Measurements from ENCODE around the gene CTRB1.

Gene CTRB1

DNA sequence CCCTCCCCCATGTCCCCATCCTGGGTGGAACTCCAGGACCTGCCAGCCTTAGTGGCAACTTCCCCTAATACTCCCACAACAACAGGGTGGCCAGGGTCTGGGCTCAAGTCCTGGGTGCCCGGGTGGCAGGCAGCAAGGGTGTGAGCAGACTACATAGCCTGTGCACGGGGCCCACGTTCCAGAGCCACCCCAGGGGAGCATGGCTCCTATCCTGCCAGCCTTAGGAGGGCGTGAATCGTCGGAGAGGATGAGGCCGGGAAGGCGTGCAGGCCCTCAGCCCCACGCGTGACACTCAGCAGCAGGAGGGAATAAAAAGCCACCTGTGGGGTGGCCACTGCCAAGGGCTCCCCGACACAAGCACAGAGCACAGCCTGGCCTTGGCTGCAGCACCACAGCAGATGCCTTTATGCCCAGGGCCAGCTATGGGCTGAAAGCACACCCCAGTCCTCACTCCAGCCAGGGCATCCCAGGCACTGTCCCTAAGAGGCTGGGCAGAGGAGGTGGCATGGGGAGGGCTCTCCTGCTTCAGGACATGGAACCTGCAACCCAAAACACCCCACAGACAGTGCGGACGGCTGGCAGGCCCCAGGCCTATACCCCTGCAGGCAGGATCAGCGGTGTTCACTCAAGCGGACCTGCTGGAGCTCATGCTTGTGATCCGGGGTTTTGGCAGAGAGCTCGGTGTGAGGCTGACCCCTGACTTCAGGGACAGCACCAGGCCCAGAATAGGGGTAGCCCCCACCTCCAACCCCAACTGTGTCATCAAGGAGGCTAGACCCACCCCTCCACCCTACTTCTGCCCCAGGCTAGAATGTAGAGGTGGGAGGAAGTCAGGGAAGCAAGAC lies 30.0 kb downstream of the CTRB1 start:
- TF ChIP-seq, protein P1, sequence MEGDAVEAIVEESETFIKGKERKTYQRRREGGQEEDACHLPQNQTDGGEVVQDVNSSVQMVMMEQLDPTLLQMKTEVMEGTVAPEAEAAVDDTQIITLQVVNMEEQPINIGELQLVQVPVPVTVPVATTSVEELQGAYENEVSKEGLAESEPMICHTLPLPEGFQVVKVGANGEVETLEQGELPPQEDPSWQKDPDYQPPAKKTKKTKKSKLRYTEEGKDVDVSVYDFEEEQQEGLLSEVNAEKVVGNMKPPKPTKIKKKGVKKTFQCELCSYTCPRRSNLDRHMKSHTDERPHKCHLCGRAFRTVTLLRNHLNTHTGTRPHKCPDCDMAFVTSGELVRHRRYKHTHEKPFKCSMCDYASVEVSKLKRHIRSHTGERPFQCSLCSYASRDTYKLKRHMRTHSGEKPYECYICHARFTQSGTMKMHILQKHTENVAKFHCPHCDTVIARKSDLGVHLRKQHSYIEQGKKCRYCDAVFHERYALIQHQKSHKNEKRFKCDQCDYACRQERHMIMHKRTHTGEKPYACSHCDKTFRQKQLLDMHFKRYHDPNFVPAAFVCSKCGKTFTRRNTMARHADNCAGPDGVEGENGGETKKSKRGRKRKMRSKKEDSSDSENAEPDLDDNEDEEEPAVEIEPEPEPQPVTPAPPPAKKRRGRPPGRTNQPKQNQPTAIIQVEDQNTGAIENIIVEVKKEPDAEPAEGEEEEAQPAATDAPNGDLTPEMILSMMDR (conservative IDR thresholded peaks at IDR 0.05) = no peak
- TF ChIP-seq ZFX (IDR thresholded peaks at IDR 0.05) = no peak
- H3K27ac ChIP-seq = peak overlapping the region; percentile 98

DNA sequence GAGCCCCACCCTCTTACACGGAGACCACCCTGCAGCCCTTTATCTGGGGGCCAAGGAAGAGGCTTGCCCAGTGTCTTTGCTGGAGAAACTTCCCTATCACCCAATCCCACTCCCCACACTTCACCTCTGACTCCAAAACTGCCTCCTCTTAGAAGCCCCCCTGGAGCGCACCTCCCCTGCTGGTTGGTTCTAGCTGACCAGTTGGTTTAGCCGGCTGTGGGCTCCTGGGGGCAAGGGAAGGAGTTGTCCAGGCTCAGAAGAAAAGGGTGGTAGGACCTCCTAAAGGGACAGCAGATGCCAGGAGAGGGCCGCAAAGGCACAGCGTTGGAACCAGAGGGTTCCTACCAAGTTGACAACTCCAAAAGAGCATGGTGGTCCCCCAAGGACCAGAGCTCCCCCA lies 30.7 kb downstream of the CTRB1 start:
- TF ChIP-seq, protein P1 (conservative IDR thresholded peaks at IDR 0.05) = no peak
- TF ChIP-seq ZFX (IDR thresholded peaks at IDR 0.05) = no peak
- peak overlapping the region; percentile 98 for H3K27ac ChIP-seq

- H3K27ac ChIP-seq = peak overlapping the region; percentile 98
- no peak for TF ChIP-seq ZFX (IDR thresholded peaks at IDR 0.05)
- TF ChIP-seq, protein P1 (conservative IDR thresholded peaks at IDR 0.05) = no peak
Measured at GRCh38 chr16:75250089-75250808, 31.5 kb downstream of the CTRB1 start.

- TF ChIP-seq, protein P1 (conservative IDR thresholded peaks at IDR 0.05) = no peak
- no peak for TF ChIP-seq ZFX (IDR thresholded peaks at IDR 0.05)
- peak overlapping the region; percentile 98 for H3K27ac ChIP-seq
Measured at GRCh38 chr16:75250809-75251279, 32.1 kb downstream of the CTRB1 start.

- TF ChIP-seq, protein P1 (conservative IDR thresholded peaks at IDR 0.05) = no peak
- TF ChIP-seq ZFX (IDR thresholded peaks at IDR 0.05) = peak; percentile 84; the same call in 1 of the 2 replicates
- H3K27ac ChIP-seq = peak within 1 kb of the TSS; percentile 98
Measured at GRCh38 chr16:75251280-75252048, 32.7 kb downstream of the CTRB1 start, which contains the start of gene BCAR1. TSS of gene BCAR1 (minus strand) at chr16:75251624. CDS start at chr16:75251482, 142 bp downstream.

GRCh38 chr16:75252049-75252864 lies 33.5 kb downstream of the CTRB1 start:
- peak overlapping the region; percentile 98 for H3K27ac ChIP-seq
- TF ChIP-seq ZFX (IDR thresholded peaks at IDR 0.05) = no peak
- TF ChIP-seq, protein P1 (conservative IDR thresholded peaks at IDR 0.05) = no peak
